HG02884 (cell line): ENCODE data around the gene EXT2.
A peak's percentile ranks its signal among the peaks of the same experiment; 100 is the strongest.

Experiments used
- ATAC-seq: cut with Tn5 transposase; IDR thresholded peaks from one replicate; pipeline ENCODE4 v1.9.1; 2021; ENCODE audit warnings: mild to moderate bottlenecking, moderate library complexity; ENCODE audit not compliant: unreplicated experiment

EXT2 gene

GRCh38 chr11:44095506-44096359 is at the start of gene EXT2:
Gene EXT2, plus strand, starts transcription at chr11:44095678. Its CDS starts 12,035 bp downstream, at chr11:44107713.
- ATAC-seq = peak; percentile 91

DNA sequence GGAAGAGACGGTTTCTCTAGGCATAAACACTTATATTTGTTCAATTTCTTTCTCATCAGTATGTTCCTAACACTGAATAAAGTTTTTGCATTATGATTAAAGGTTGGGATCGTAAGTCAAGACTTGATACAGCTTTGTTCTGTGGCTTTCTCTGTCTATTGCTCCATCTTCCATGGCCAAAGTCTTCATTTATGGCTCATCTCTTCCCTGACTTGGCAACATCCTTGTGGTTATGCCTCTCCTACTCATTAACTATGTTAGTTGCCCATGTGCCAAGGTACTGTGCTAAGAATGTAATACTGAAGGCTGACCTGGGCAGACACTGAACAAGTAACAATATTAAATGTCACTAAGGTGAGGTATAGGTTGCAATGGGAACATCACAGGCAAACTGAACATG is 49.3 kb upstream of the EXT2 start:
- ATAC-seq = no peak

DNA sequence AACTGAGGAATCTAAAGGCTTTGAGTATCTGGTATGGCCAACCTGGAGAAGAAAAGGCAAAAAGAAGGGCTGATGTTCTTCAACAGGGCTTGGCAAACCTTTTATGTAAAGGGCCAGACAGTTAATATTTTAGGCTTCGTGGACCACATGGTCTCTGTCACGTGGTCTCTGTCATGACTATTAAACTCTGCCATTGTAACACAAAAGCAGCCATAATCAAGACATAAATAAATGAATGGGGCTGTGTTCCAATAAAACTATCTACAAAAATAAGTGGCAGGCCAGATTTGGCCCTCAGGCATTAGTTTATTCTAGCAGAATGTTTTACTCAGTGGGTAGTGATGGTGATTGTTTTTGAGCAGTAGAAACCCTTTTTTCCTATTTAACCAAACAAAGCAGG is 48.2 kb upstream of the EXT2 start:
- no peak for ATAC-seq

DNA sequence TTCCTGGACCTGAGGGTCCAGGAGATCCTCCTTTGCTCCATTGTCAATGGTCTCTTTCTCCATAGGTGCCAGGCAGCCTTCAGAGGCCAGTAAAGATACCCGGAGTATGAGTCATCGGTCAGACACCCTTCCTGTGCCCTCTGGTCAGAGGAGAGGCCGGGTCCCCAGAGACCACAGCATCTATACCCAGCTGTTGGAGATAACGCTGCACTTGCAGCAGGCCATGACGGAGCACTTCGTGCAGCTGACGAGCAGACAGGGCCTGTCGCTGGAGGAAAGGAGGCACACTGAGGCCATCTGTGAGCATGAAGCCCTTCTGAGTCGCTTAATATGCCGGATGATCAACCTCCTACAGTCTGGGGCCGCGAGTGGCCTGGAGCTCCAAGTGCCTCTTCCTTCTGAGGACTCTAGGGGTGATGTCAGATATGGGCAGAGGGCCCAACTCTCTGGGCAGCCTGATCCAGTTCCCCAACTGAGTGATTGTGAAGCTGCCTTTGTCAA is 47.5 kb upstream of the EXT2 start, which contains the start of gene ACCSL:
ACCSL (plus strand) TSS at position 51 of the 501 bp plus-strand sequence; CDS start at position 107, 56 bp downstream.
- ATAC-seq = no peak

DNA sequence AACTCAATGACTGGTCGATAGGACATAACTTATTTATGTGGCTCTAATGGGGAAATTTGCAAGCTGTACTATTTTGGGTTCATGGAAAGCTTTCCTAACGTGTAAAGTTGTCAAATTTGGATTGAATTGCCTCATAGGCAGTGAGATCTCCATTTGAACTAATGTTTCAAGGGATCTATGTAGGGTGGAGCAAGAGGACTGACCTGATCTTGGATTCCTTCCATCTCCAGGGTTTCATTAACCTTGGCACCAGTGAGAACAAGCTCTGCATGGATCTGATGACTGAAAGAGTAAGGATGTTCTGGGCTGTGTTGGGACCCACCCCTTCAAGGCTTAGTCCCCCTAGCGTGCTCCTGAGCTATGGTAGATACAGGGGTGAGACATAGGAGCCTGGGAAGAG is 45.6 kb upstream of the EXT2 start:
- no peak for ATAC-seq

- ATAC-seq = no peak
These were observed 44.3 kb upstream of the EXT2 start for GRCh38 chr11:44051171-44051570.

DNA sequence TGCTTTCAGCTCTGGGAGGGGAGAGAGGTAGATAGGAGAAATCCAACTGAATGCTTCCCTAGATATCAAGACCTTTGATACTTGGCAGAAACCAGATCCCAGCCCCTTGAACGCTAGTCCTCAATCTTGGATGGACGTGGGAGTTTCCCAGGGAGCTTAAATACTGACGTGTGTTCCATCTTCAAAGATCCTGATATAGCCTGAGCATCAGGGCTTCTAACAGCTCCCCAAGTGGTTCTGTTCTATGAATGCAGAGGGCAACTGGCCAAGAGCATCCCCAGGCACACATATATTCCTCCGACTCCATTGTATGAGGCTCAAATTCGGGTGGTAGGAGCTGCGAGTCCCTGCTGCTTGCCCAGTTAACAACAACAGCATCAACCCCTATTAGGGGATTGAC is 38.1 kb upstream of the EXT2 start:
- no peak for ATAC-seq

GRCh38 chr11:44058275-44058674 is 37.2 kb upstream of the EXT2 start:
- ATAC-seq = no peak

- no peak for ATAC-seq
These were observed 30.3 kb upstream of the EXT2 start for GRCh38 chr11:44065161-44065661.

DNA sequence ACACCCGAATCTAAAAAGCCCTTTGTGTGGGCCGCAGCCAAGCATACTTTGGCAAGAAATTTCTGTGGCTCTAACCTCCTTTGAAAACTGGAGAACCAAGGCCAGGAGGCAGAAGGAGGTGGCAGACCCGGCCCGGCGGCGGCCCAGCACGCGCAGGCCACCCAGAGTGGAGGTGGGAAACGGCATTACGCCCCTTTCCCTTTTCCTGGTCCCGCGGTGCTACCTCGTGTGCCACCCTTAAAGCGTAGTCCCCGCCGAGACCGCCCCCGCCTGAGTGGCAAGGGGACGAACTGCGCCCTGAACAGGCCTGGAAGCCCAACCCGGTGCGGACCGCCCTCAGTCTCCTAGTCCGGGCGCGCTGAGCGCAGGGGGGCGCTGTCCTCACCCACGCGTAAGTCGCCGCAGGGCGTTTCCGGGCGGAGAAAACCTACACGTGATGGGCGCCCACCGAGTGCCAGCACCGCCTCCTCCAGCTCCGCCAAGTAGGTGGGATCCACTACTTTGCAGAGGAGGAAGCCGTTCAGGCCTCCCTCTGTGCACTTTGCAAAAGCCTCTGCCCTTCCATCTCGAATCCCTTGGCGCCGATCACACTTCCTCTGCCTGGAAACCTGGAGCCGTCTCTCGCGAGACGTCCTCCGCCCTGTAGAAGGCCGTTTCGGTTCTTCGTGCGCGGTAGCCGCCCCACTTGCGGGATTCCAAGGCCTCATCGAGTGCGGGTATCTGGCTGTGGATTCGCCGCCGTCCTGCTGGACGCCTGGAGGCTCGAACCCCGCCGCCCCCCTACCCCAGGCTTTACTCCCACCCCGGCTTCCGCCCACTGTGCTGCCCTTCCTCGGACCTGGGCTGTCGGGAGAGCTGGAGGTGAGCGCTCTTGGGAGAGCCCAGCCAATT is 29.4 kb upstream of the EXT2 start, which contains the start of gene ACCS:
ACCS (plus strand) TSS at position 430 of the 891 bp plus-strand sequence. CDS start 1,358 bp downstream, outside the sequence.
- peak; percentile 94 for ATAC-seq

GRCh38 chr11:44066732-44067141 is 28.7 kb upstream of the EXT2 start:
- no peak for ATAC-seq

- no peak for ATAC-seq
These were observed 28.2 kb upstream of the EXT2 start for GRCh38 chr11:44067266-44067665.

DNA sequence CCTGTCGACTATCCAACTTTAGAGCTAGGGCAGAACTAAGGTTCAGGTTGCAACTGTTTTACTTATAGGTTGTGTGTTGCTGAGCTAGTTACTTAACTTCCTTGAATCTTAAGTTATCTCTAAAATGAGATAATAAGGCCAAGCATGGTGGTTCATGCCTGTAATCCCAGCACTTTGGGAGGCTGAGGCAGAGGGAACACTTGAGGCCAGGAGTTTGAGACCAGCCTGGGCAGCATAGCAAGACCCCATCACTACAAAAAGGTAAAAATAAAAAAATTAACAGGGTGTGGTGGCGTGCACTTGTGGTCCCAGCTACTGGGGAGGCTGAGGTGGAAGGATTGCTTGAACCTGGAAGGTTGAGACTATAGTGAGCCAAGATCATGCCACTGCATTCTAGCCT is 27.3 kb upstream of the EXT2 start:
- ATAC-seq = no peak

DNA sequence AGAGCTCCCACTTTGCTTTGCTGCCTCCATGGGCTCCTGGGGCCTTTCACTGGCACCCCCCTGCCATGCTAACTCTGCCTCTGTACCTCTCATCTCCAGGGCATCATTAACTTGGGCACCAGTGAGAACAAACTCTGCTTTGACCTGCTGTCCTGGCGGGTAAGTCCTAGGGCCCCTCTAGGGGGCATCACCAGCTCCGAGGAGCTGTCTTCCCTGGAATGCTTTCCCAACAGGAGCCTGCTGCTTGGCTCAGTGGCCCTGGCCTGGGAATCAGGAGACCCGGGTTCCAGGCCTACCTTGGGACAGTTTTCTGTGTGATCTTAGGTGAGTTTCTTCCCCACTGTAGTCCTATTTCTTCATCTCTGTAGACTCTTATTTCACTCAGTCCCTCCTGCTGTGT is 24.3 kb upstream of the EXT2 start:
- ATAC-seq = no peak

DNA sequence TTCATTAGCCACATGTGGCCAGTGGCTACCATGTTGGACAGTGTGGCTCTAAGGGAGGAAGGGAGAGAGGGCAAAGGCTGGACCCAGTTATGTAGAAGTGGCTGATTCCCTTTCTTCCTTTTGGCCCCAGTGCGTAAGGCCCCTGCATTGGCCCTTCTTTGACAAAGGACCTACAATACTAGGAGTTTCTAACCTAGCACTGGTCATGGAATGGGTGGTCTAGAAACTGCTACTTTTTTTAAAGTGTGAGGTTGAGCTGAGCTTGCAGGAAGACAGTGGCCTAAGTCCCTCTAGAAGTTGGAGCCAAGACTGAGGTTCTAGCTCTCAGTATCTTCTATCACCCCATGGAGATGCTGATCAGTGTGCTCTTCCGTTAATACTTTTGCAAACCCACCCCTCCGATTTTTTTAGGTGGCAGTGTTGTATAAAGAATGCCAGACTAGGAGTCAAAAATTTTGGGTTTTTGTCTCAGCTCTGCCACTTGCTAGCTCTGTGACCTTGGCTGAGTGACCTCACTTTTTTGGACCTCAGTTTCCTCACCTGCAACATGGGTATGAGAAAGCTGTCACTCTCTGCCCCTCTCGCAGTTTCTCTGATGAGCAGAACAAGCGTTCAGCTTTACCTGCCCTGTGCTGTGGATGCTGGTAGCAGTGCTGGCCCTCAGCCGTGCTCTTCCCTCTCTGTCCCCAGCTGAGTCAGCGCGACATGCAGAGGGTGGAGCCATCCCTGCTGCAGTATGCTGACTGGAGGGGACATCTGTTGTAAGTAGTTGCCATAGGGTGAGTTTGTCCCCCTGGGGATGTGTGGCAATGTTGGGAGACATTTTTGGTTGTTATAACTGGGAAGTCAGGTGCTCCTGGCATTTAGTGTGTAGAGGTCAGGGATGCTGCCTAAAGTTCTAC is 22.5 kb upstream of the EXT2 start:
- ATAC-seq = no peak

- ATAC-seq = no peak
These were observed 16.7 kb upstream of the EXT2 start for GRCh38 chr11:44078794-44079193.

- no peak for ATAC-seq
These were observed 16.1 kb upstream of the EXT2 start for GRCh38 chr11:44079376-44079775.

DNA sequence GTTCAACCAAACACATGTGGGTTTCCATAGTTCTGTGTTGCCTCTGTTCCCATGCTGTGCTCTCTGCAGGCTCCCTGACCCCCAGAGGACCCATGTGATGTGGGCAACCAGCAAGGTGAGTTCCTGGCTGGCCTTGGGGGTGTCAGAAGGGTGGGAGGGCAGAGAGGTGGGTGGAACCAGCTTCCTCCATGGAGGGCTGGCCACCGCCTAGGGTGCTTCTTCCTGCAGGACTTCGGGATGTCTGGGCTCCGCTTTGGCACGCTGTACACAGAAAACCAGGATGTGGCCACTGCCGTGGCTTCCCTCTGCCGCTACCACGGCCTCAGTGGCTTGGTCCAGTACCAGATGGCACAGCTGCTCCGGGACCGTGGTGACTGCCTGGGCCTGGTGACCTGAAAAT is 14.5 kb upstream of the EXT2 start:
- ATAC-seq = no peak

GRCh38 chr11:44082645-44083044 is 12.8 kb upstream of the EXT2 start:
- no peak for ATAC-seq

GRCh38 chr11:44083433-44083832 is 12.0 kb upstream of the EXT2 start:
- no peak for ATAC-seq
